Keratinocyte (primary cell): ENCODE data around the gene CHD3. TPM values are rescaled to one million over a fixed set of nuclear protein-coding genes. Genes with fewer than 3 reads are reported as not detected.
A peak's percentile ranks its signal among the peaks of the same experiment; 100 is the strongest.

Experiments used
- DNase-seq: peaks from one replicate; pipeline ENCODE4 v3.0.0-alpha.2; 2011; ENCODE audit warnings: low read depth, missing footprints, low spot score
- FAIRE-seq: peaks from 2 replicates; lab custom pipeline; 2011; peaks lifted over from hg19 to GRCh38; lab: Jason Lieb, UNC
- H2AFZ ChIP-seq: 2 replicates; pipeline ENCODE4 v1.6.0; 2012; ENCODE audit warnings: low read length, control low read depth, inconsistent platforms; ENCODE audit not compliant: control insufficient read depth
- H3K27ac ChIP-seq: 2 replicates; pipeline ENCODE4 v1.5.1; 2011; ENCODE audit warnings: low read length; ENCODE audit not compliant: control insufficient read depth, insufficient read depth
- H3K27me3 ChIP-seq: 3 replicates; pipeline ENCODE4 v1.6.0; 2011; ENCODE audit warnings: low read length; ENCODE audit not compliant: control insufficient read depth, insufficient read depth; ENCODE audit errors: extremely low read depth
- H3K36me3 ChIP-seq, 2 experiments: 2 replicates in 1 of 2; 3 replicates in 1 of 2; pipeline ENCODE4 v1.5.1; 2011; ENCODE audit warnings: low read length in 2 of 2, mild to moderate bottlenecking in 1 of 2; ENCODE audit not compliant: control insufficient read depth in 2 of 2, insufficient read depth in 2 of 2; ENCODE audit errors: extremely low read depth in 1 of 2
- H3K4me1 ChIP-seq: 3 replicates; pipeline ENCODE4 v1.5.1; 2011; ENCODE audit warnings: low read length; ENCODE audit not compliant: control insufficient read depth, insufficient read depth; ENCODE audit errors: extremely low read depth
- H3K4me2 ChIP-seq: 3 replicates; pipeline ENCODE4 v1.6.0; 2011; ENCODE audit warnings: low read depth, low read length; ENCODE audit not compliant: control insufficient read depth, insufficient read depth; ENCODE audit errors: extremely low read depth
- H3K4me3 ChIP-seq, 3 experiments: fragments of 200-600 bp in 1 of 3; sonication (generic) in 1 of 3; 2 replicates in 2 of 3; 3 replicates in 1 of 3; pipeline ENCODE4 v1.5.1; 2011 to 2016; ENCODE audit warnings: low read length in 3 of 3, mild to moderate bottlenecking in 3 of 3, control low read depth in 2 of 3, inconsistent platforms in 1 of 3, low read depth in 1 of 3, mixed read lengths in 1 of 3, mixed run types in 1 of 3, moderate library complexity in 1 of 3; ENCODE audit not compliant: control insufficient read depth in 2 of 3, insufficient read depth in 2 of 3; ENCODE audit errors: extremely low read depth in 1 of 3
- H3K79me2 ChIP-seq: 2 replicates; pipeline ENCODE4 v1.6.0; 2012; ENCODE audit warnings: low read length; ENCODE audit not compliant: control insufficient read depth, insufficient read depth
- H3K9ac ChIP-seq: 3 replicates; pipeline ENCODE4 v1.6.0; 2011; ENCODE audit warnings: low read length; ENCODE audit not compliant: control insufficient read depth, insufficient read depth; ENCODE audit errors: extremely low read depth
- H3K9me1 ChIP-seq: 3 replicates; pipeline ENCODE4 v1.6.0; 2011; ENCODE audit warnings: low read length; ENCODE audit not compliant: control insufficient read depth, insufficient read depth; ENCODE audit errors: extremely low read depth
- H3K9me3 ChIP-seq: 2 replicates; pipeline ENCODE4 v1.5.1; 2012; ENCODE audit warnings: low read depth, low read length; ENCODE audit not compliant: control insufficient read depth
- H4K20me1 ChIP-seq: 3 replicates; pipeline ENCODE4 v1.6.0; 2011; ENCODE audit warnings: low read length; ENCODE audit not compliant: control insufficient read depth, insufficient read depth; ENCODE audit errors: extremely low read depth
- CTCF ChIP-seq, 3 experiments: IDR thresholded peaks in 1 of 3; conservative IDR thresholded peaks in 1 of 3; optimal IDR thresholded peaks in 1 of 3; 2 replicates in 2 of 3; 3 replicates in 1 of 3; pipeline versions ENCODE3 to v1.5.1; 2011; ENCODE audit warnings: low read length in 3 of 3, mild to moderate bottlenecking in 3 of 3, moderate library complexity in 2 of 3, control low read depth in 1 of 3, inconsistent platforms in 1 of 3; ENCODE audit not compliant: insufficient read depth in 2 of 3; ENCODE audit errors: extremely low read depth in 1 of 3
- EZH2 ChIP-seq: IDR thresholded peaks from one replicate; pipeline ENCODE4 v1.6.1; 2012; ENCODE audit warnings: inconsistent platforms, mild to moderate bottlenecking, low read length, moderate library complexity
- dilution Hi-C: fragments of 300-500 bp; cut with MboI; formaldehyde crosslinking; loops from one replicate; pipeline ENCODE4 v1.7.0; 2020; ENCODE audit warnings: low sequenced_read_pairs; ENCODE audit not compliant: extremely low pct_ligation_motif_present
- polyA plus RNA-seq, 5 experiments: library from polyadenylated mRNA; depleted of rRNA in 3 of 5; stranded (reverse) in 3 of 5; stranded (forward) in 1 of 5; unstranded in 1 of 5; fragments of >200 nt; gene quantifications; 1 replicate in 1 of 5; 2 replicates in 3 of 5; 3 replicates in 1 of 5; pipeline versions ENCODE4 v1.2.1 to v1.2.3, GENCODE V29; 2011 to 2012; ENCODE audit warnings: missing spikeins in 2 of 5, low read depth in 1 of 5, low replicate concordance in 1 of 5

CHD3 gene
- polyA plus RNA-seq, 1 donor (not counting 4 experiments of a cell fraction or from before 2014, with no cell fraction given), result 30.1 TPM

- no peaks in the 10 kb centered on the region for H3K79me2 ChIP-seq
- H3K9me3 ChIP-seq, result no peaks in the 10 kb centered on the region
- no peak overlapping the region for H3K4me2 ChIP-seq
- FAIRE-seq (no peak), DNase-seq (no peak)
- H3K36me3 ChIP-seq, result peaks cover 39 to 58% of the 10 kb centered on the region in 2 experiments
- no peak overlapping the region for H3K4me3 ChIP-seq
- H3K27me3 ChIP-seq, result no peaks in the 10 kb centered on the region
- no peaks in the 10 kb centered on the region for H4K20me1 ChIP-seq
- no peak overlapping the region for H3K9ac ChIP-seq
- dilution Hi-C loops, result no loop called here
- H3K27ac ChIP-seq, result no peak overlapping the region
- H3K9me1 ChIP-seq, result no peaks in the 10 kb centered on the region
- H3K4me1 ChIP-seq, result no peaks in the 10 kb centered on the region
- no peak overlapping the region for H2AFZ ChIP-seq
- TF ChIP-seq CTCF (optimal IDR thresholded peaks at IDR 0.05 in 1 of 3, IDR thresholded peaks at IDR 0.05 in 1 of 3, conservative IDR thresholded peaks at IDR 0.05 in 1 of 3; ENCODE audit: extremely low read depth in 1 of 3, insufficient read depth in 2 of 3, low read length in 3 of 3) (no peak), EZH2 (no peak)
Measured at GRCh38 chr17:7897090-7897489, 8.5 kb downstream of the CHD3 start.

- Histone ChIP-seq H3K9ac (no peak overlapping the region), H3K27ac (no peak overlapping the region), H4K20me1 (no peaks in the 10 kb centered on the region), H3K9me3 (no peaks in the 10 kb centered on the region), H3K27me3 (no peaks in the 10 kb centered on the region), H3K4me3 (no peak overlapping the region), H3K9me1 (no peaks in the 10 kb centered on the region), H3K79me2 (no peaks in the 10 kb centered on the region), H3K4me1 (no peaks in the 10 kb centered on the region), H3K4me2 (no peak overlapping the region), H3K36me3 (peaks cover 40 to 59% of the 10 kb centered on the region in 2 experiments), H2AFZ (no peak overlapping the region)
- dilution Hi-C loops, result no loop called here
- TF ChIP-seq CTCF (optimal IDR thresholded peaks at IDR 0.05 in 1 of 3, IDR thresholded peaks at IDR 0.05 in 1 of 3, conservative IDR thresholded peaks at IDR 0.05 in 1 of 3; ENCODE audit: extremely low read depth in 1 of 3, insufficient read depth in 2 of 3, low read length in 3 of 3), result peak in 2 of 3 experiments; percentile 45 to 48
- TF ChIP-seq EZH2, result no peak
- FAIRE-seq, result no peak
- DNase-seq, result no peak
Measured at GRCh38 chr17:7897773-7898172, 9.2 kb downstream of the CHD3 start.
